WTC11 (cell line): ENCODE data around the gene CIZ1. TPM values are rescaled to one million over a fixed set of nuclear protein-coding genes. Genes with fewer than 3 reads are reported as not detected.

Experiments used
- ATAC-seq: fragments of 200-7000 bp; cut with Tn5 transposase; 2 replicates; pipeline ENCODE4 v1.10.0; 2021; ENCODE audit warnings: mild to moderate bottlenecking, moderate library complexity
- CTCF ChIA-PET: fragments of 300-600 bp; sonication (Branson Sonifier 250); formaldehyde crosslinking; loops from one replicate; lab custom pipeline; 2021; ENCODE audit warnings: antibody characterized with exemption; lab: Charles Lee
- POLR2A ChIA-PET: fragments of 350-600 bp; sonication (Branson Sonifier 250); formaldehyde crosslinking; loops from one replicate; lab custom pipeline; 2021; ENCODE audit warnings: antibody characterized with exemption; lab: Charles Lee
- DNase-seq: peaks from one replicate; pipeline ENCODE4 v3.0.0; 2021; ENCODE audit warnings: low spot score
- H3K27ac Mint-ChIP-seq: 2 replicates; pipeline ENCODE4 v1.8.0; 2021; ENCODE audit warnings: mixed read lengths
- H3K27me3 Mint-ChIP-seq: 2 replicates; pipeline ENCODE4 v1.8.0; 2021; ENCODE audit warnings: low read depth, mild to moderate bottlenecking, moderate library complexity, mixed read lengths
- H3K36me3 Mint-ChIP-seq: 2 replicates; pipeline ENCODE4 v1.8.0; 2021; ENCODE audit warnings: mixed read lengths
- H3K4me1 Mint-ChIP-seq: 2 replicates; pipeline ENCODE4 v1.8.0; 2022; ENCODE audit warnings: mixed read lengths
- H3K4me3 Mint-ChIP-seq: 2 replicates; pipeline ENCODE4 v1.8.0; 2021; ENCODE audit warnings: mild to moderate bottlenecking, moderate library complexity, mixed read lengths
- H3K9me3 Mint-ChIP-seq: 2 replicates; pipeline ENCODE4 v1.8.0; 2021; ENCODE audit warnings: mixed read lengths
- CBFB ChIP-seq: sonication (generic); formaldehyde crosslinking; IDR thresholded peaks from 2 replicates; pipeline ENCODE4 v1.8.1; 2022; ENCODE audit warnings: mild to moderate bottlenecking, low read depth, missing genetic modification reagents
- E2F4 ChIP-seq: sonication (generic); formaldehyde crosslinking; IDR thresholded peaks from 2 replicates; pipeline ENCODE4 v1.8.1; 2022; ENCODE audit warnings: low read depth, mild to moderate bottlenecking, moderate library complexity, missing genetic modification reagents, borderline replicate concordance
- GABPB1 ChIP-seq: sonication (generic); formaldehyde crosslinking; IDR thresholded peaks from 2 replicates; pipeline ENCODE4 v1.8.1; 2023; ENCODE audit warnings: mild to moderate bottlenecking, missing genetic modification reagents
- GRHL2 ChIP-seq: fragments of 250-450 bp; sonication (Bioruptor Pico); IDR thresholded peaks from 2 replicates; pipeline ENCODE4 v1.8.0; 2022; ENCODE audit warnings: mild to moderate bottlenecking, moderate library complexity; ENCODE audit not compliant: insufficient replicate concordance, severe bottlenecking
- OVOL2 ChIP-seq: fragments of 250-450 bp; sonication (Bioruptor Pico); IDR thresholded peaks from 2 replicates; pipeline ENCODE4 v1.9.0; 2021; ENCODE audit warnings: mild to moderate bottlenecking, borderline replicate concordance
- TCF7 ChIP-seq: sonication (generic); formaldehyde crosslinking; IDR thresholded peaks from 2 replicates; pipeline ENCODE4 v1.8.0; 2022; ENCODE audit warnings: mild to moderate bottlenecking, low read depth, missing genetic modification reagents, moderate library complexity
- ZNF263 ChIP-seq: sonication (generic); formaldehyde crosslinking; IDR thresholded peaks from 2 replicates; pipeline ENCODE4 v1.8.1; 2022; ENCODE audit warnings: low read depth, mild to moderate bottlenecking, moderate library complexity, missing genetic modification reagents
- ZNF532 ChIP-seq: fragments of 250-450 bp; sonication (Bioruptor Pico); IDR thresholded peaks from 2 replicates; pipeline ENCODE4 v1.9.0; 2021; ENCODE audit warnings: mild to moderate bottlenecking, borderline replicate concordance
- total RNA-seq: library from RNA; stranded (reverse); gene quantifications from 3 replicates; pipeline ENCODE4 v1.2.3, GENCODE V29; 2021
- TF ChIP-seq, protein P1 (sequence below): sonication (generic); formaldehyde crosslinking; IDR thresholded peaks from 2 replicates; pipeline ENCODE4 v1.8.1; 2022; ENCODE audit warnings: missing genetic modification reagents, borderline replicate concordance
- TF ChIP-seq, protein P2 (sequence below): sonication (generic); formaldehyde crosslinking; IDR thresholded peaks from 2 replicates; pipeline ENCODE4 v1.8.1; 2023; ENCODE audit warnings: mild to moderate bottlenecking, missing genetic modification reagents, moderate library complexity
- TF ChIP-seq, protein P3 (sequence below): sonication (generic); formaldehyde crosslinking; IDR thresholded peaks from 2 replicates; pipeline ENCODE4 v1.8.1; 2022; ENCODE audit warnings: mild to moderate bottlenecking, missing genetic modification reagents, moderate library complexity, borderline replicate concordance
- TF ChIP-seq, protein P4 (sequence below): sonication (generic); formaldehyde crosslinking; IDR thresholded peaks from 2 replicates; pipeline ENCODE4 v1.8.1; 2022; ENCODE audit warnings: low read depth, missing genetic modification reagents, borderline replicate concordance
- TF ChIP-seq, protein P5 (sequence below): sonication (generic); formaldehyde crosslinking; IDR thresholded peaks from 2 replicates; pipeline ENCODE4 v1.8.0; 2022; ENCODE audit warnings: mild to moderate bottlenecking, missing genetic modification reagents
- TF ChIP-seq, protein P6 (sequence below): sonication (generic); formaldehyde crosslinking; IDR thresholded peaks from 2 replicates; pipeline ENCODE4 v1.8.0; 2023; ENCODE audit warnings: missing genetic modification reagents, mild to moderate bottlenecking, borderline replicate concordance

CIZ1 gene
- total RNA-seq, 1 experiment from 2014 or later = 90.2 TPM

GRCh38 chr9:128232528-128233428, 41.4 kb upstream of the CIZ1 start (continued):
- TF ChIP-seq, protein P1, sequence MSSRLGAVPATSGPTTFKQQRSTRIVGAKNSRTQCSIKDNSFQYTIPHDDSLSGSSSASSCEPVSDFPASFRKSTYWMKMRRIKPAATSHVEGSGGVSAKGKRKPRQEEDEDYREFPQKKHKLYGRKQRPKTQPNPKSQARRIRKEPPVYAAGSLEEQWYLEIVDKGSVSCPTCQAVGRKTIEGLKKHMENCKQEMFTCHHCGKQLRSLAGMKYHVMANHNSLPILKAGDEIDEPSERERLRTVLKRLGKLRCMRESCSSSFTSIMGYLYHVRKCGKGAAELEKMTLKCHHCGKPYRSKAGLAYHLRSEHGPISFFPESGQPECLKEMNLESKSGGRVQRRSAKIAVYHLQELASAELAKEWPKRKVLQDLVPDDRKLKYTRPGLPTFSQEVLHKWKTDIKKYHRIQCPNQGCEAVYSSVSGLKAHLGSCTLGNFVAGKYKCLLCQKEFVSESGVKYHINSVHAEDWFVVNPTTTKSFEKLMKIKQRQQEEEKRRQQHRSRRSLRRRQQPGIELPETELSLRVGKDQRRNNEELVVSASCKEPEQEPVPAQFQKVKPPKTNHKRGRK (CRISPR knock-in tag) = no peak
- TF ChIP-seq, protein P2, sequence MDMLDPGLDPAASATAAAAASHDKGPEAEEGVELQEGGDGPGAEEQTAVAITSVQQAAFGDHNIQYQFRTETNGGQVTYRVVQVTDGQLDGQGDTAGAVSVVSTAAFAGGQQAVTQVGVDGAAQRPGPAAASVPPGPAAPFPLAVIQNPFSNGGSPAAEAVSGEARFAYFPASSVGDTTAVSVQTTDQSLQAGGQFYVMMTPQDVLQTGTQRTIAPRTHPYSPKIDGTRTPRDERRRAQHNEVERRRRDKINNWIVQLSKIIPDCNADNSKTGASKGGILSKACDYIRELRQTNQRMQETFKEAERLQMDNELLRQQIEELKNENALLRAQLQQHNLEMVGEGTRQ = no peak

DNA sequence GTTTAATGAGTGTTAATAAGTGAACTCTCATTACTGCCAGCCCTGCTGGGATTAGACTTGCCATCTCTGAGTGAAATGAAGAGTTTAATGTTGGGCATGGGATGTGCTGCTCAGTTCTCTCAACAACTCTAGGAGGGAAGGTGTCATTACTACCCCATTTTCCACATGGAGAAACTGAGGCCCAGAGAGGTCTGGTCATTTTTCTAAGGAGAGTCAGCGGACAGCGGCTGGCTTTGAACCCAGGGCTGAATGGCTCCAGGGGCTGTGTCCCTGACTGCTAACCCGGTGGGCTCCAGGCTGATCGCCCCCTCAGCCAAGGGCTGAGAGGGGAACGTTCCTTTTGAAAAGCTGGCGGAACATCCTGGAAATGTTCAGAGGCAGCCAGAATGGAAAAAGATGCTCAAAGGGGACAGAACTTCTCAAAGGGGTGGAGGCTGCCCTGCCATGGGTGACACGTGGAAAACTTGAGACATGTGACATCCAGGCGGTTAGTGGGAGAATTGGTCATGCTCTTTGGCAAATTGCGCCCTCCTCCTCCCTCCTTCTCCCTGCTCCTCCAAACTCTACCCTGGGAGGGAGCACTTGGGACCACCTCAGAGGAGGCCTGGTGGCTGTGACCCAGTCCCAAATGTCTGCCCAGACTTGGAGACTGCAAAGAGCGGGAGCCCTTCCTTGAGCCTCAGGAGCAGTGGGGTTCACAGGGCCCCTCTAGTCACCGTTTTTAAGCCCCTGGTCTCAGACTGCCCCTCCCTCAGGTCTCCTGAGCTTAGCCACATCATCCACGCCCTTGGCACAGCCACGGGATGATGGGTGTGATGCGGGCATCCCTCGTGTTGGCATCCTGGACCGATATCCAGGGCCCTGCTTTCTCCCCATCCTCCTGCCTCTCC, 40.5 kb upstream of the CIZ1 start:
- ChIA-PET CTCF (interaction anchor here (2.0 kb wide), 1 partner anchor 23 kb away, joined by 6 read pairs; no protein-coding TSS in a partner anchor), POLR2A (no interaction called here)
- peak; percentile 30 for ATAC-seq
- 0 out of 2 replicates have a peak, but pooled peaks cover 4% of the 10 kb centered on the region for H3K4me1 Mint-ChIP-seq
- peaks cover 6% of the 10 kb centered on the region; the same call in 1 of the 2 replicates for H3K36me3 Mint-ChIP-seq
- peaks cover 4% of the 10 kb centered on the region for H3K27me3 Mint-ChIP-seq
- no peaks in the 10 kb centered on the region for H3K9me3 Mint-ChIP-seq
- H3K27ac Mint-ChIP-seq = no peak overlapping the region
- H3K4me3 Mint-ChIP-seq = no peak overlapping the region
- DNase-seq = no peak
- TF ChIP-seq CBFB (no peak), OVOL2 (no peak), E2F4 (no peak), TCF7 (CRISPR knock-in tag) (no peak), GABPB1 (no peak), ZNF532 (CRISPR knock-in tag) (no peak), GRHL2 (no peak), ZNF263 (CRISPR knock-in tag) (no peak)
- TF ChIP-seq, protein P3, sequence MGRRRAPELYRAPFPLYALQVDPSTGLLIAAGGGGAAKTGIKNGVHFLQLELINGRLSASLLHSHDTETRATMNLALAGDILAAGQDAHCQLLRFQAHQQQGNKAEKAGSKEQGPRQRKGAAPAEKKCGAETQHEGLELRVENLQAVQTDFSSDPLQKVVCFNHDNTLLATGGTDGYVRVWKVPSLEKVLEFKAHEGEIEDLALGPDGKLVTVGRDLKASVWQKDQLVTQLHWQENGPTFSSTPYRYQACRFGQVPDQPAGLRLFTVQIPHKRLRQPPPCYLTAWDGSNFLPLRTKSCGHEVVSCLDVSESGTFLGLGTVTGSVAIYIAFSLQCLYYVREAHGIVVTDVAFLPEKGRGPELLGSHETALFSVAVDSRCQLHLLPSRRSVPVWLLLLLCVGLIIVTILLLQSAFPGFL (CRISPR knock-in tag) = no peak
- TF ChIP-seq, protein P4, sequence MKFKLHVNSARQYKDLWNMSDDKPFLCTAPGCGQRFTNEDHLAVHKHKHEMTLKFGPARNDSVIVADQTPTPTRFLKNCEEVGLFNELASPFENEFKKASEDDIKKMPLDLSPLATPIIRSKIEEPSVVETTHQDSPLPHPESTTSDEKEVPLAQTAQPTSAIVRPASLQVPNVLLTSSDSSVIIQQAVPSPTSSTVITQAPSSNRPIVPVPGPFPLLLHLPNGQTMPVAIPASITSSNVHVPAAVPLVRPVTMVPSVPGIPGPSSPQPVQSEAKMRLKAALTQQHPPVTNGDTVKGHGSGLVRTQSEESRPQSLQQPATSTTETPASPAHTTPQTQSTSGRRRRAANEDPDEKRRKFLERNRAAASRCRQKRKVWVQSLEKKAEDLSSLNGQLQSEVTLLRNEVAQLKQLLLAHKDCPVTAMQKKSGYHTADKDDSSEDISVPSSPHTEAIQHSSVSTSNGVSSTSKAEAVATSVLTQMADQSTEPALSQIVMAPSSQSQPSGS (CRISPR knock-in tag) = no peak
- TF ChIP-seq, protein P5, sequence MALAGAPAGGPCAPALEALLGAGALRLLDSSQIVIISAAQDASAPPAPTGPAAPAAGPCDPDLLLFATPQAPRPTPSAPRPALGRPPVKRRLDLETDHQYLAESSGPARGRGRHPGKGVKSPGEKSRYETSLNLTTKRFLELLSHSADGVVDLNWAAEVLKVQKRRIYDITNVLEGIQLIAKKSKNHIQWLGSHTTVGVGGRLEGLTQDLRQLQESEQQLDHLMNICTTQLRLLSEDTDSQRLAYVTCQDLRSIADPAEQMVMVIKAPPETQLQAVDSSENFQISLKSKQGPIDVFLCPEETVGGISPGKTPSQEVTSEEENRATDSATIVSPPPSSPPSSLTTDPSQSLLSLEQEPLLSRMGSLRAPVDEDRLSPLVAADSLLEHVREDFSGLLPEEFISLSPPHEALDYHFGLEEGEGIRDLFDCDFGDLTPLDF = no peak
- TF ChIP-seq, protein P6, sequence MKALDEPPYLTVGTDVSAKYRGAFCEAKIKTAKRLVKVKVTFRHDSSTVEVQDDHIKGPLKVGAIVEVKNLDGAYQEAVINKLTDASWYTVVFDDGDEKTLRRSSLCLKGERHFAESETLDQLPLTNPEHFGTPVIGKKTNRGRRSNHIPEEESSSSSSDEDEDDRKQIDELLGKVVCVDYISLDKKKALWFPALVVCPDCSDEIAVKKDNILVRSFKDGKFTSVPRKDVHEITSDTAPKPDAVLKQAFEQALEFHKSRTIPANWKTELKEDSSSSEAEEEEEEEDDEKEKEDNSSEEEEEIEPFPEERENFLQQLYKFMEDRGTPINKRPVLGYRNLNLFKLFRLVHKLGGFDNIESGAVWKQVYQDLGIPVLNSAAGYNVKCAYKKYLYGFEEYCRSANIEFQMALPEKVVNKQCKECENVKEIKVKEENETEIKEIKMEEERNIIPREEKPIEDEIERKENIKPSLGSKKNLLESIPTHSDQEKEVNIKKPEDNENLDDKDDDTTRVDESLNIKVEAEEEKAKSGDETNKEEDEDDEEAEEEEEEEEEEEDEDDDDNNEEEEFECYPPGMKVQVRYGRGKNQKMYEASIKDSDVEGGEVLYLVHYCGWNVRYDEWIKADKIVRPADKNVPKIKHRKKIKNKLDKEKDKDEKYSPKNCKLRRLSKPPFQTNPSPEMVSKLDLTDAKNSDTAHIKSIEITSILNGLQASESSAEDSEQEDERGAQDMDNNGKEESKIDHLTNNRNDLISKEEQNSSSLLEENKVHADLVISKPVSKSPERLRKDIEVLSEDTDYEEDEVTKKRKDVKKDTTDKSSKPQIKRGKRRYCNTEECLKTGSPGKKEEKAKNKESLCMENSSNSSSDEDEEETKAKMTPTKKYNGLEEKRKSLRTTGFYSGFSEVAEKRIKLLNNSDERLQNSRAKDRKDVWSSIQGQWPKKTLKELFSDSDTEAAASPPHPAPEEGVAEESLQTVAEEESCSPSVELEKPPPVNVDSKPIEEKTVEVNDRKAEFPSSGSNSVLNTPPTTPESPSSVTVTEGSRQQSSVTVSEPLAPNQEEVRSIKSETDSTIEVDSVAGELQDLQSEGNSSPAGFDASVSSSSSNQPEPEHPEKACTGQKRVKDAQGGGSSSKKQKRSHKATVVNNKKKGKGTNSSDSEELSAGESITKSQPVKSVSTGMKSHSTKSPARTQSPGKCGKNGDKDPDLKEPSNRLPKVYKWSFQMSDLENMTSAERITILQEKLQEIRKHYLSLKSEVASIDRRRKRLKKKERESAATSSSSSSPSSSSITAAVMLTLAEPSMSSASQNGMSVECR (CRISPR knock-in tag) = no peak
